Keratinocyte (primary cell): ENCODE measurements around the gene CKAP2L.

Experiments used
- EZH2 ChIP-seq: IDR thresholded peaks from one replicate; pipeline ENCODE4 v1.6.1; 2012; ENCODE audit warnings: inconsistent platforms, mild to moderate bottlenecking, low read length, moderate library complexity
- TF ChIP-seq, protein P1 (sequence below), 3 experiments: IDR thresholded peaks in 1 of 3; conservative IDR thresholded peaks in 1 of 3; optimal IDR thresholded peaks in 1 of 3; 2 replicates in 2 of 3; 3 replicates in 1 of 3; pipeline versions ENCODE3 to v1.5.1; 2011; ENCODE audit warnings: low read length in 3 of 3, mild to moderate bottlenecking in 3 of 3, moderate library complexity in 2 of 3, control low read depth in 1 of 3, inconsistent platforms in 1 of 3; ENCODE audit not compliant: insufficient read depth in 2 of 3; ENCODE audit errors: extremely low read depth in 1 of 3

DNA sequence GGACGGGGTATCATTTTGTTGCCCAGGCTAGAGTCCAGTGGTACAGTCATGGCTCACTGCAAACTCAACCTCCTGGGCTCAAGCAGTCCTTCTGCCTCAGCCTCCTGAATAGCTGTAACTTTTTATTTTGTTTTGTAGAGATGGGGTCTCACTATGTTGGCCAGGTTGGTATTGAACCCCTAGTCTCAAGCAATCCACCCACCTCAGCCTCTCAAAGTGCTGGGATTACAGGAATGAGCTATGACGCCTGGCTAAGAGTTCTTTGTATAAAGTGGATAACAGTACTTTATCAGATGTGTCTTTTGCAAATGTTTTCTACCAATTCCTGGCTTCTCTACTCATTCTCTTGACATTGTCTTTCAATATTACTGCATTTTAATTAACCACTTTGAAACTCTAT lies 60.7 kb downstream of the CKAP2L start:
- TF ChIP-seq, protein P1, sequence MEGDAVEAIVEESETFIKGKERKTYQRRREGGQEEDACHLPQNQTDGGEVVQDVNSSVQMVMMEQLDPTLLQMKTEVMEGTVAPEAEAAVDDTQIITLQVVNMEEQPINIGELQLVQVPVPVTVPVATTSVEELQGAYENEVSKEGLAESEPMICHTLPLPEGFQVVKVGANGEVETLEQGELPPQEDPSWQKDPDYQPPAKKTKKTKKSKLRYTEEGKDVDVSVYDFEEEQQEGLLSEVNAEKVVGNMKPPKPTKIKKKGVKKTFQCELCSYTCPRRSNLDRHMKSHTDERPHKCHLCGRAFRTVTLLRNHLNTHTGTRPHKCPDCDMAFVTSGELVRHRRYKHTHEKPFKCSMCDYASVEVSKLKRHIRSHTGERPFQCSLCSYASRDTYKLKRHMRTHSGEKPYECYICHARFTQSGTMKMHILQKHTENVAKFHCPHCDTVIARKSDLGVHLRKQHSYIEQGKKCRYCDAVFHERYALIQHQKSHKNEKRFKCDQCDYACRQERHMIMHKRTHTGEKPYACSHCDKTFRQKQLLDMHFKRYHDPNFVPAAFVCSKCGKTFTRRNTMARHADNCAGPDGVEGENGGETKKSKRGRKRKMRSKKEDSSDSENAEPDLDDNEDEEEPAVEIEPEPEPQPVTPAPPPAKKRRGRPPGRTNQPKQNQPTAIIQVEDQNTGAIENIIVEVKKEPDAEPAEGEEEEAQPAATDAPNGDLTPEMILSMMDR (optimal IDR thresholded peaks at IDR 0.05 in 1 of 3, IDR thresholded peaks at IDR 0.05 in 1 of 3, conservative IDR thresholded peaks at IDR 0.05 in 1 of 3; ENCODE audit: extremely low read depth in 1 of 3, insufficient read depth in 2 of 3, low read length in 3 of 3) = no peak
- TF ChIP-seq EZH2 = no peak
